HG03460 (cell line): ENCODE measurements around the gene SPOCD1.

ENCODE experiments used
- ATAC-seq: cut with Tn5 transposase; IDR thresholded peaks from one replicate; pipeline ENCODE4 v1.9.1; 2021; ENCODE audit not compliant: unreplicated experiment

Gene SPOCD1

GRCh38 chr1:31742462-31743212 is 73.2 kb downstream of the SPOCD1 start:
- no peak for ATAC-seq
